Muscle layer of colon (tissue), 2 donors: ENCODE data around the gene CHMP6.

Source experiments
- H3K27ac ChIP-seq: one replicate; pipeline ENCODE4 v1.7.0; 2013; ENCODE audit warnings: low read depth, mild to moderate bottlenecking, low read length, moderate library complexity
- H3K27me3 ChIP-seq, 2 donors: one replicate each; pipeline ENCODE4 v1.7.0; 2013; ENCODE audit warnings: low read length in 2 of 2, mild to moderate bottlenecking in 2 of 2; ENCODE audit not compliant: insufficient read depth in 2 of 2, control insufficient read depth in 1 of 2
- H3K36me3 ChIP-seq: one replicate; pipeline ENCODE4 v1.7.0; 2013; ENCODE audit warnings: mild to moderate bottlenecking, low read length; ENCODE audit not compliant: insufficient read depth
- H3K4me1 ChIP-seq: one replicate; pipeline ENCODE4 v1.7.0; 2013; ENCODE audit warnings: mild to moderate bottlenecking, low read length; ENCODE audit not compliant: insufficient read depth
- H3K4me3 ChIP-seq, 2 donors: one replicate each; pipeline ENCODE4 v1.7.0; 2013; ENCODE audit warnings: low read length in 2 of 2, low read depth in 1 of 2, mild to moderate bottlenecking in 1 of 2, moderate library complexity in 1 of 2
- H3K9ac ChIP-seq: one replicate; pipeline ENCODE4 v1.7.0; 2013; ENCODE audit warnings: low read length
- H3K9me3 ChIP-seq: one replicate; pipeline ENCODE4 v1.7.0; 2013; ENCODE audit warnings: mild to moderate bottlenecking, low read length
- donor health status: abdominal sarcoma.
- donor health status: Adenocarcinoma of cecum.

CHMP6 gene

GRCh38 chr17:81046132-81046769, 54.6 kb downstream of the CHMP6 start:
- Histone ChIP-seq H3K36me3 (no peaks in the 10 kb centered on the region), H3K9me3 (no peaks in the 10 kb centered on the region), H3K27ac (peak overlapping the region; percentile 1), H3K9ac (no peak overlapping the region), H3K27me3 (no peaks in the 10 kb centered on the region), H3K4me3 (no peak overlapping the region), H3K4me1 (peaks cover 53% of the 10 kb centered on the region)

DNA sequence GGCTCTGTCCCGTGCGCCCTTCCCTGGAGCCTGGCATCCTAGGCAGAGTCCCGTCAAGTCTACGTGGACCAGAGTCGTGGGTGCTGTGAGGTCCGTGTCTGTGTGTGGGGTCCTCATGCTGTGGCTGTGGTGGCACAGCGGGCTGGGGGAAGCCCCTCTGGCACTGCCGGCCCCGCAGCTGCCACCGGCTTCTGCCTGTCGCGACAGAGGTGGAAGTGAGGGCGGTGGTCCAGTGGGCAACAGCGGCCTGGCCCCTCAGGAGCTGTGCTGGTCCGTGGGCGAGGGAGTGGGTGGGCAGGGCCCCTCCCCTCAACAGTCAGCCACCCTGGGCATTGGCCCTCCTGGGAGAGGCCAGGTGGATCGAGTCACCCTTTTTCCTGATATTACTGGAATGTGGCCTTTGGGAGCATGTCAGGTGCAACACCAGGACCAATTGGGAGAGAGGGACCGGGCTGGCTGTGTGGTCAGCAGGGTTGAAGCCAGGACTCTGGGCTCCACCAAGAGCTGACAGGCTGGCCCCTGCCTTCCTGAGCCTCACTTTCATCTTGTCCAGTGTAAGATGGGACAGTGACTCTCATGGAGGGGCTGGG, 55.2 kb downstream of the CHMP6 start:
- H3K9me3 ChIP-seq: no peaks in the 10 kb centered on the region
- peak overlapping the region; percentile 1 for H3K27ac ChIP-seq
- no peaks in the 10 kb centered on the region for H3K36me3 ChIP-seq
- H3K9ac ChIP-seq: no peak overlapping the region
- H3K4me3 ChIP-seq: no peak overlapping the region
- no peaks in the 10 kb centered on the region for H3K27me3 ChIP-seq
- H3K4me1 ChIP-seq: peaks cover 52% of the 10 kb centered on the region

DNA sequence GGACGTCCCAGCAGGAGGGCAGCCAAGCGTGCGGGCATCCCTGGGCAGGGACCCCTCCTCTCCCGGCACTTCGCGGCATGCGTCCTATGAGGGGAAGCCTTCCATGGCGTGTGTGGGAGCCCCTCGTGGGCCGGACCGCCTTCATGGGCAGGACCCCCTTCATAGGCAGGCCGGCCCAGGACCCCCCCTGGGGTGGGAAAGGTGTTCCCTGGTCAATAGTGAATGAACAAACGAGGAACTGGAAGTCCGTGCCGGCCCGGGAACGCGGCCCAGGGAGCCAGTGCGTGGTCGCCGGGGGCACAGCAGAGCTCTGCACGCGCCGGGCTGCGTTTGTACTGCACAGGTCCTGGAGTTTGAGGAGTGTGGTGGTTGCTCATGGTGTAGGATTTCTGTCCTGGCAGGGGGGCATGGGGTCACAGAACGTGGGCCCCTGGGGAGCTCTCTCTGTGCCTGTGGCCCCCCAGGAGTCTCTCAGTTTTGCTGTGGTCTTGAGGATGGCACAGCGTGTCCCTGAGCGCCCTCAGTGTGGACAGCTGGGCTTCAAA, 57.3 kb downstream of the CHMP6 start:
- no peaks in the 10 kb centered on the region for H3K27me3 ChIP-seq
- no peaks in the 10 kb centered on the region for H3K36me3 ChIP-seq
- no peaks in the 10 kb centered on the region for H3K9me3 ChIP-seq
- no peak overlapping the region for H3K27ac ChIP-seq
- no peak overlapping the region for H3K9ac ChIP-seq
- no peak overlapping the region for H3K4me3 ChIP-seq
- peaks cover 54% of the 10 kb centered on the region for H3K4me1 ChIP-seq

GRCh38 chr17:81049372-81049911, 57.8 kb downstream of the CHMP6 start:
- no peak overlapping the region for H3K4me3 ChIP-seq

More at GRCh38 chr17:81049372-81049911, 57.8 kb downstream of the CHMP6 start:
- no peaks in the 10 kb centered on the region for H3K27me3 ChIP-seq
- no peaks in the 10 kb centered on the region for H3K9me3 ChIP-seq
- H3K9ac ChIP-seq: no peak overlapping the region
- H3K36me3 ChIP-seq: no peaks in the 10 kb centered on the region
- H3K4me1 ChIP-seq: peaks cover 49% of the 10 kb centered on the region
- H3K27ac ChIP-seq: no peak overlapping the region
